Keratinocyte (primary cell): Measurements from ENCODE around the gene NES. TPM values are rescaled to one million over a fixed set of nuclear protein-coding genes. Genes with fewer than 3 reads are reported as not detected.

ENCODE experiments used
- DNase-seq: peaks from one replicate; pipeline ENCODE4 v3.0.0-alpha.2; 2011; ENCODE audit warnings: low read depth, missing footprints, low spot score
- FAIRE-seq: peaks from 2 replicates; lab custom pipeline; 2011; peaks lifted over from hg19 to GRCh38; lab: Jason Lieb, UNC
- H2AFZ ChIP-seq: 2 replicates; pipeline ENCODE4 v1.6.0; 2012; ENCODE audit warnings: low read length, control low read depth, inconsistent platforms; ENCODE audit not compliant: control insufficient read depth
- H3K27ac ChIP-seq: 2 replicates; pipeline ENCODE4 v1.5.1; 2011; ENCODE audit warnings: low read length; ENCODE audit not compliant: control insufficient read depth, insufficient read depth
- H3K27me3 ChIP-seq: 3 replicates; pipeline ENCODE4 v1.6.0; 2011; ENCODE audit warnings: low read length; ENCODE audit not compliant: control insufficient read depth, insufficient read depth; ENCODE audit errors: extremely low read depth
- H3K36me3 ChIP-seq, 2 experiments: 2 replicates in 1 of 2; 3 replicates in 1 of 2; pipeline ENCODE4 v1.5.1; 2011; ENCODE audit warnings: low read length in 2 of 2, mild to moderate bottlenecking in 1 of 2; ENCODE audit not compliant: control insufficient read depth in 2 of 2, insufficient read depth in 2 of 2; ENCODE audit errors: extremely low read depth in 1 of 2
- H3K4me1 ChIP-seq: 3 replicates; pipeline ENCODE4 v1.5.1; 2011; ENCODE audit warnings: low read length; ENCODE audit not compliant: control insufficient read depth, insufficient read depth; ENCODE audit errors: extremely low read depth
- H3K4me2 ChIP-seq: 3 replicates; pipeline ENCODE4 v1.6.0; 2011; ENCODE audit warnings: low read depth, low read length; ENCODE audit not compliant: control insufficient read depth, insufficient read depth; ENCODE audit errors: extremely low read depth
- H3K4me3 ChIP-seq, 3 experiments: fragments of 200-600 bp in 1 of 3; sonication (generic) in 1 of 3; 2 replicates in 2 of 3; 3 replicates in 1 of 3; pipeline ENCODE4 v1.5.1; 2011 to 2016; ENCODE audit warnings: low read length in 3 of 3, mild to moderate bottlenecking in 3 of 3, control low read depth in 2 of 3, inconsistent platforms in 1 of 3, low read depth in 1 of 3, mixed read lengths in 1 of 3, mixed run types in 1 of 3, moderate library complexity in 1 of 3; ENCODE audit not compliant: control insufficient read depth in 2 of 3, insufficient read depth in 2 of 3; ENCODE audit errors: extremely low read depth in 1 of 3
- H3K79me2 ChIP-seq: 2 replicates; pipeline ENCODE4 v1.6.0; 2012; ENCODE audit warnings: low read length; ENCODE audit not compliant: control insufficient read depth, insufficient read depth
- H3K9ac ChIP-seq: 3 replicates; pipeline ENCODE4 v1.6.0; 2011; ENCODE audit warnings: low read length; ENCODE audit not compliant: control insufficient read depth, insufficient read depth; ENCODE audit errors: extremely low read depth
- H3K9me1 ChIP-seq: 3 replicates; pipeline ENCODE4 v1.6.0; 2011; ENCODE audit warnings: low read length; ENCODE audit not compliant: control insufficient read depth, insufficient read depth; ENCODE audit errors: extremely low read depth
- H3K9me3 ChIP-seq: 2 replicates; pipeline ENCODE4 v1.5.1; 2012; ENCODE audit warnings: low read depth, low read length; ENCODE audit not compliant: control insufficient read depth
- H4K20me1 ChIP-seq: 3 replicates; pipeline ENCODE4 v1.6.0; 2011; ENCODE audit warnings: low read length; ENCODE audit not compliant: control insufficient read depth, insufficient read depth; ENCODE audit errors: extremely low read depth
- EZH2 ChIP-seq: IDR thresholded peaks from one replicate; pipeline ENCODE4 v1.6.1; 2012; ENCODE audit warnings: inconsistent platforms, mild to moderate bottlenecking, low read length, moderate library complexity
- dilution Hi-C: fragments of 300-500 bp; cut with MboI; formaldehyde crosslinking; loops from one replicate; pipeline ENCODE4 v1.7.0; 2020; ENCODE audit warnings: low sequenced_read_pairs; ENCODE audit not compliant: extremely low pct_ligation_motif_present
- polyA plus RNA-seq, 5 experiments: library from polyadenylated mRNA; depleted of rRNA in 3 of 5; stranded (reverse) in 3 of 5; stranded (forward) in 1 of 5; unstranded in 1 of 5; fragments of >200 nt; gene quantifications; 1 replicate in 1 of 5; 2 replicates in 3 of 5; 3 replicates in 1 of 5; pipeline versions ENCODE4 v1.2.1 to v1.2.3, GENCODE V29; 2011 to 2012; ENCODE audit warnings: missing spikeins in 2 of 5, low read depth in 1 of 5, low replicate concordance in 1 of 5
- TF ChIP-seq, protein P1 (sequence below), 3 experiments: IDR thresholded peaks in 1 of 3; conservative IDR thresholded peaks in 1 of 3; optimal IDR thresholded peaks in 1 of 3; 2 replicates in 2 of 3; 3 replicates in 1 of 3; pipeline versions ENCODE3 to v1.5.1; 2011; ENCODE audit warnings: low read length in 3 of 3, mild to moderate bottlenecking in 3 of 3, moderate library complexity in 2 of 3, control low read depth in 1 of 3, inconsistent platforms in 1 of 3; ENCODE audit not compliant: insufficient read depth in 2 of 3; ENCODE audit errors: extremely low read depth in 1 of 3

The NES gene
- polyA plus RNA-seq, 1 donor (not counting 4 experiments of a cell fraction or from before 2014, with no cell fraction given) = not detected

- Histone ChIP-seq H3K9me1 (no peaks in the 10 kb centered on the region), H3K27ac (no peak overlapping the region), H3K36me3 (no peaks in the 10 kb centered on the region), H3K9ac (no peak overlapping the region), H3K4me2 (no peak overlapping the region), H3K27me3 (peaks cover 20% of the 10 kb centered on the region), H3K4me3 (no peak overlapping the region), H3K4me1 (peaks cover 37% of the 10 kb centered on the region), H3K79me2 (no peaks in the 10 kb centered on the region), H4K20me1 (no peaks in the 10 kb centered on the region), H3K9me3 (no peaks in the 10 kb centered on the region), H2AFZ (no peak overlapping the region)
- no peak for FAIRE-seq
- dilution Hi-C loops = no loop called here
- no peak for TF ChIP-seq EZH2
- TF ChIP-seq, protein P1, sequence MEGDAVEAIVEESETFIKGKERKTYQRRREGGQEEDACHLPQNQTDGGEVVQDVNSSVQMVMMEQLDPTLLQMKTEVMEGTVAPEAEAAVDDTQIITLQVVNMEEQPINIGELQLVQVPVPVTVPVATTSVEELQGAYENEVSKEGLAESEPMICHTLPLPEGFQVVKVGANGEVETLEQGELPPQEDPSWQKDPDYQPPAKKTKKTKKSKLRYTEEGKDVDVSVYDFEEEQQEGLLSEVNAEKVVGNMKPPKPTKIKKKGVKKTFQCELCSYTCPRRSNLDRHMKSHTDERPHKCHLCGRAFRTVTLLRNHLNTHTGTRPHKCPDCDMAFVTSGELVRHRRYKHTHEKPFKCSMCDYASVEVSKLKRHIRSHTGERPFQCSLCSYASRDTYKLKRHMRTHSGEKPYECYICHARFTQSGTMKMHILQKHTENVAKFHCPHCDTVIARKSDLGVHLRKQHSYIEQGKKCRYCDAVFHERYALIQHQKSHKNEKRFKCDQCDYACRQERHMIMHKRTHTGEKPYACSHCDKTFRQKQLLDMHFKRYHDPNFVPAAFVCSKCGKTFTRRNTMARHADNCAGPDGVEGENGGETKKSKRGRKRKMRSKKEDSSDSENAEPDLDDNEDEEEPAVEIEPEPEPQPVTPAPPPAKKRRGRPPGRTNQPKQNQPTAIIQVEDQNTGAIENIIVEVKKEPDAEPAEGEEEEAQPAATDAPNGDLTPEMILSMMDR (optimal IDR thresholded peaks at IDR 0.05 in 1 of 3, IDR thresholded peaks at IDR 0.05 in 1 of 3, conservative IDR thresholded peaks at IDR 0.05 in 1 of 3; ENCODE audit: extremely low read depth in 1 of 3, insufficient read depth in 2 of 3, low read length in 3 of 3) = no peak
- DNase-seq = no peak
Measured at GRCh38 chr1:156707417-156708217, 30.4 kb upstream of the NES start.

DNA sequence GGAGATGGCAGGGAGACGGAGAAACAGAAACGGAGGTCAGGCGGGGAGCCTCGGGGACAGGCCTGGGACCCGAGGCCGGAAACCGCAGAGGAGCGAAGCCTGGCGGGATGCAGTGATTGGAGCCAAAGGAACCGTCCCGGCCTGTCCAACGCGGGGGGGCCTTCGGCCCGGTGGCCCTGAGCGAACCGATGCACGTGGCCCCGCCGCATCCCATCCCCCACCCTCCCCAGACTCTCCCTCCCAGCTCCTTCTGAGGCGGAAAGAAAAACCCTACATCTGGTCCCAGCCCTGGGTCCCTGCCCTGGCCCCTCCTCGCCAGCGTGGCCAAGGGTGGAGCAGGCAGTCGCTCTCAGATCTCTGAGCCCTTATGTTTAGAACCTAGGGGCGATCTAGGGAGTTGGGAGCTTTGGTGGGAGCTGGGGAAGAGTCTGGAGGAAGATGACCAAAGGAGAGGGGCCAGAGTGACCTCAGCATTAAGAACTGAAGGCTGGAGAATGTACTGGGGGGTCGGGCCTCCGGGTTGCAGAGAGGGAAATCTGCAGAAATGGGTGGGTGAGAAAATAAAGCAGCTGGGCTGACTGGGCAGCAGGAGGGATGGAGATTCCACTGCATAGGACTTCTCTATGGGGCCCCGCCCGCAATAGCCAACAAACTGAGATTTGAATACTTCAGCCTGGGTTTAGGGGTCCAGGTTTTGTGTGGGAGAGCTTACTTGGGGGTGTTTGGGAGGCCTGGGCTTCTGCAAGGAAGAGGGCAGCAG lies 29.6 kb upstream of the NES start:
- H3K4me2 ChIP-seq = peak overlapping the region; percentile 89
- TF ChIP-seq, protein P1 (optimal IDR thresholded peaks at IDR 0.05 in 1 of 3, IDR thresholded peaks at IDR 0.05 in 1 of 3, conservative IDR thresholded peaks at IDR 0.05 in 1 of 3; ENCODE audit: extremely low read depth in 1 of 3, insufficient read depth in 2 of 3, low read length in 3 of 3) = no peak
- TF ChIP-seq EZH2 = no peak
- dilution Hi-C loops = no loop called here
- no peak overlapping the region for H3K9ac ChIP-seq
- no peaks in the 10 kb centered on the region for H3K9me1 ChIP-seq
- no peak for DNase-seq
- no peak for FAIRE-seq
- H3K27me3 ChIP-seq = peaks cover 20% of the 10 kb centered on the region
- peaks cover 37% of the 10 kb centered on the region for H3K4me1 ChIP-seq
- H2AFZ ChIP-seq = no peak overlapping the region
- peak overlapping the region in 2 of 3 experiments; percentile 2 to 50 for H3K4me3 ChIP-seq
- no peaks in the 10 kb centered on the region for H3K79me2 ChIP-seq
- no peaks in the 10 kb centered on the region for H4K20me1 ChIP-seq
- H3K27ac ChIP-seq = no peak overlapping the region
- H3K36me3 ChIP-seq = no peaks in the 10 kb centered on the region
- no peaks in the 10 kb centered on the region for H3K9me3 ChIP-seq
